ENCODE measurements around the gene CTIF. TPM values are rescaled to one million over a fixed set of nuclear protein-coding genes. Genes with fewer than 3 reads are reported as not detected.

Gene CTIF
- polyA plus RNA-seq, 1 experiment: 40.2 TPM

GRCh38 chr18:48545757-48546321 is 7.0 kb downstream of the CTIF start:
- H3K27ac ChIP-seq (ENCODE audit: low read depth, low read length): peak overlapping the region; percentile 90
- H3K27me3 ChIP-seq (ENCODE audit: control insufficient read depth, insufficient read depth, low read length): no peaks in the 10 kb centered on the region
- H3K4me3 ChIP-seq (ENCODE audit: low read depth, low read length): peak overlapping the region; percentile 25; the same call in 1 of the 2 replicates
- POLR2A ChIA-PET: no interaction called here
- TF ChIP-seq CTCF (IDR thresholded peaks at IDR 0.05; ENCODE audit: low read depth, low read length): no peak
- CTCF ChIA-PET: interaction anchor here (1.5 kb wide), 1 partner anchor 70 kb away, joined by 3 read pairs; no protein-coding TSS in a partner anchor
- DNase-seq (ENCODE audit: low read depth, low spot score): no peak
- no peaks in the 10 kb centered on the region for H3K9me3 ChIP-seq (ENCODE audit: control insufficient read depth, insufficient read depth, low read length)

GRCh38 chr18:48546396-48546795 is 7.6 kb downstream of the CTIF start:
- Histone ChIP-seq H3K27me3 (ENCODE audit: control insufficient read depth, insufficient read depth, low read length) (no peaks in the 10 kb centered on the region), H3K27ac (ENCODE audit: low read depth, low read length) (peak overlapping the region; percentile 90), H3K9me3 (ENCODE audit: control insufficient read depth, insufficient read depth, low read length) (no peaks in the 10 kb centered on the region), H3K4me3 (ENCODE audit: low read depth, low read length) (no peak overlapping the region)
- TF ChIP-seq CTCF (IDR thresholded peaks at IDR 0.05; ENCODE audit: low read depth, low read length): no peak
- ChIA-PET POLR2A (interaction anchor here (1.0 kb wide), 1 partner anchor 77 kb away, joined by 3 read pairs; no protein-coding TSS in a partner anchor), CTCF (interaction anchor here (0.6 to 1.5 kb wide), 2 partner anchors 70 to 83 kb away, joined by 3 read pairs; no protein-coding TSS in a partner anchor)
- DNase-seq (ENCODE audit: low read depth, low spot score): no peak

GRCh38 chr18:48547531-48547981 is 8.7 kb downstream of the CTIF start:
- TF ChIP-seq CTCF (IDR thresholded peaks at IDR 0.05; ENCODE audit: low read depth, low read length): no peak

GRCh38 chr18:48548011-48548771 is 9.4 kb downstream of the CTIF start:
- DNase-seq (ENCODE audit: low read depth, low spot score): no peak
- Histone ChIP-seq H3K4me3 (ENCODE audit: low read depth, low read length) (no peak overlapping the region), H3K27me3 (ENCODE audit: control insufficient read depth, insufficient read depth, low read length) (no peaks in the 10 kb centered on the region), H3K9me3 (ENCODE audit: control insufficient read depth, insufficient read depth, low read length) (no peaks in the 10 kb centered on the region), H3K27ac (ENCODE audit: low read depth, low read length) (peak overlapping the region; percentile 70)
- TF ChIP-seq CTCF (IDR thresholded peaks at IDR 0.05; ENCODE audit: low read depth, low read length): no peak
- POLR2A ChIA-PET: interaction anchor here (1.6 kb wide), 1 partner anchor 120 kb away, joined by 4 read pairs; no protein-coding TSS in a partner anchor
- CTCF ChIA-PET: interaction anchor here (1.0 kb wide), 1 partner anchor 74 kb away, joined by 3 read pairs; no protein-coding TSS in a partner anchor

More at GRCh38 chr18:48547531-48547981, 8.7 kb downstream of the CTIF start:
- H3K27ac ChIP-seq (ENCODE audit: low read depth, low read length): peak overlapping the region; percentile 70
- H3K4me3 ChIP-seq (ENCODE audit: low read depth, low read length): no peak overlapping the region
- no peaks in the 10 kb centered on the region for H3K27me3 ChIP-seq (ENCODE audit: control insufficient read depth, insufficient read depth, low read length)
- no peaks in the 10 kb centered on the region for H3K9me3 ChIP-seq (ENCODE audit: control insufficient read depth, insufficient read depth, low read length)
- ChIA-PET POLR2A (interaction anchor here (1.6 kb wide), 1 partner anchor 120 kb away, joined by 4 read pairs; no protein-coding TSS in a partner anchor), CTCF (interaction anchor here (1.0 kb wide), 1 partner anchor 73 kb away, joined by 3 read pairs; no protein-coding TSS in a partner anchor)
- DNase-seq (ENCODE audit: low read depth, low spot score): no peak

- no peak for DNase-seq (ENCODE audit: low read depth, low spot score)
- ChIA-PET POLR2A (no interaction called here), CTCF (no interaction called here)
- Histone ChIP-seq H3K9me3 (ENCODE audit: control insufficient read depth, insufficient read depth, low read length) (no peaks in the 10 kb centered on the region), H3K27me3 (ENCODE audit: control insufficient read depth, insufficient read depth, low read length) (no peaks in the 10 kb centered on the region), H3K27ac (ENCODE audit: low read depth, low read length) (peak overlapping the region; percentile 70), H3K4me3 (ENCODE audit: low read depth, low read length) (no peak overlapping the region)
- no peak for TF ChIP-seq CTCF (IDR thresholded peaks at IDR 0.05; ENCODE audit: low read depth, low read length)
These were observed 10.1 kb downstream of the CTIF start for GRCh38 chr18:48548921-48549320.

Data from AG04450 (cell line).